Stimulated activated CD4-positive, alpha-beta T cell treated with anti-CD3 and anti-CD28 coated beads, Interleukin-1b, Interleukin-23, amount 100 ng/mL, for 4 hours (primary cell): ENCODE measurements around the gene GALNS.
A peak's percentile ranks its signal among the peaks of the same experiment; 100 is the strongest.

ENCODE experiments used
- DNase-seq, 2 donors: peaks; one replicate each; pipeline ENCODE4 v3.0.0-alpha.2; 2020; ENCODE audit warnings: low read depth in 2 of 2

GALNS gene

DNA sequence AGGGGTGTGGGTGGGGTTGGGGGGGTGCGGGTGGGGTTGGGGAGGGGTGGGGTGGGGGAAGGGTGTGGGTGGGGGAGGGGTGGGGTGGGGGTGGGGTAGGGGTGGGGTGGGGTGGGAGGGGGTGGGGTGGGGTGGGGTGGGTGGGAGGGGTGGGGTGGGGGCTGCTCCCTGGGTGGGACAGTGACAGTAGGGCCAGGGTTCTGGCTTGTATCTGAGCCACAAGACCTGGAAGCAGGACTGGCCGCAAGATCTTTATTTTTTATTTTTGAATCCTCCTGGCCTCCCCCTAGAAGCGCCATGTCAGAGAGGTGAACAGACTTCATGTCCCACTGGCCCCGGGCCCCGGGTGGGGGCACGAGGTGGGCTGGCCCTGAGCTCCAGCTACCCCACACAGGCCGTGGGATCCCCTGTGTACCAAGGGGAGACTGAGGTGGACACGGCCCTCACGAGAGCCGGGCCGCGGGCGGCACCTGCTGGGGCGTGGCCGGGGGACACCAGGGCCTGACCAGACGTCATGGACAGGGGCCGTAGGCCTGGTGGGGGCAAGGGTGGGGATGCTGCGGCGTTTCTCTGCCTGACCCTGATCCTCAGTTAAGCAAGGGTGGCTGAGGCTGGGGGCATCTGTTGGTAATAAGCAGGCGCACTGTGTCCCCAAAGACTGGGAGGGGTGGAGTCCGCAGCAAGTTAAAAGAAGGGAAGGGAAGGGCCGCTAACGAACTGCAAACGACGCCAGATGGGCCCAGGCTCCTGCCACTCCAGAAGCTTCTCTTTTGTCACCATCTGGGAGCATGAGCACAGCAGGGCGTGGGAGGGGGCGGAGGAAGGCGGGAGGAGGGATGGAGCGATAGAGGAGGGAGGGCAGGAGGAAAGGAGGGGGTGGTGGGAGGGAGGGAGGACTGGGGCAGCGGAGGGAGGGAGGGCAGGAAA lies 32.0 kb upstream of the GALNS start:
- DNase-seq: no peak

- DNase-seq: no peak
Observed at GRCh38 chr16:88888057-88888456, 31.3 kb upstream of the GALNS start.

GRCh38 chr16:88886845-88887521 lies 30.2 kb upstream of the GALNS start:
- DNase-seq: no peak

DNA sequence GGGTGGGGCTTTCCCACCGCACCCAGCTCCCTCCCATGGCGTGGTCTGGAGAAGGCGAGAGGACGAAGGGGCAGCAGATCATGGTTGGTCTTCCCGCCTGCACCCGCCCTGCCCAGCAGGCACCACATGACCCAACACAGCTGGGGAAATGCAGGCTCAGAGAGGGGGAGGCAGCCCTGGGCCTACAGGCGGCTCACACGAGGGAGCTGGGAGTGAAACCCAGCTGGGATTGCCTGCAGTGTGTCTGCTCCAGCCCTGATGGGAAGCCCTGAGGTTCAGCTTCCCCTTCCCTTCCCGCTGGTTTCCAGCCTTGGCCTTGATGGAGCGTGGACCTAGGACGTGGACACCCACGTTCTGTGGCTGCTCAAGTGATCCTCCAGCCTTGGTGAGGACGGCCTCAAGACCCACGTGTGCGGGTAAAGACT lies 29.7 kb upstream of the GALNS start:
- DNase-seq: no peak

- DNase-seq: no peak
Observed at GRCh38 chr16:88885693-88886280, 29.0 kb upstream of the GALNS start.

GRCh38 chr16:88884569-88885271 lies 28.0 kb upstream of the GALNS start:
- DNase-seq: no peak

GRCh38 chr16:88883946-88884345 lies 27.2 kb upstream of the GALNS start:
- no peak for DNase-seq

DNA sequence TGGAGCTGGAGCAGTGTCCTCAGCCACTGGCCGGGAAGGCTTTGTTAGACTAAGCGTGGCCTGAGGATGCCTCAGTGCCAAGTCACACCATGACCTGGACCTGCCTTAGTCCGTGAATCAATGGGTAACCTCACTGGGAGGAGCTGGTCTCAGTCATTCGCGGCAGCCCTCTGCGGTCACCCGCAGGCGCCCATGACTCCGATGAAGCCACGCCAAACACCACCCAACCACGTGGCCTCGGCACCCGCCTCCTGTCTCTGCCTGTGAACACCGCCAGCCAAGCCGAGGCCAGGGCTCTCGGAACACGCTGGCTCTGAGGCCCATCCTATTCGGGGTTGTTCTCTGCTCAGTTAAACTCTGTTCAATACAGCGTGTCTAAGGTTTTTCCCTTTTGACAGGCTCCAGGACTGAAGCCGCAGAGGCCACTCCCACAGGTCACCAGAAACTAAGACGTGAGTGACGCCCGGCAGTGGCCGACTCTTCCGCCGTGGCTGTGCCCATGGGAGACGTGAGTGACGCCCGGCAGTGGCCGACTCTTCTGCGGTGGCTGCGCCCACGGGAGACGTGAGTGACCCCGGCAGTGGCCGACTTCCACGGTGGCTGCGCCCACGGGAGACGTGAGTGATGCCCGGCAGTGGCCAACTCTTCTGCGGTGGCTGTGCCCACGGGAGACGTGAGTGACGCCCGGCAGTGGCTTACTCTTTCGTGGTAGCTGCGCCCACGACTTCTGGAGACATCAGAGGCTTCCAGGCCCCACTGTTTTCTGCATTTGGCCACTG lies 26.6 kb upstream of the GALNS start:
- no peak for DNase-seq

DNA sequence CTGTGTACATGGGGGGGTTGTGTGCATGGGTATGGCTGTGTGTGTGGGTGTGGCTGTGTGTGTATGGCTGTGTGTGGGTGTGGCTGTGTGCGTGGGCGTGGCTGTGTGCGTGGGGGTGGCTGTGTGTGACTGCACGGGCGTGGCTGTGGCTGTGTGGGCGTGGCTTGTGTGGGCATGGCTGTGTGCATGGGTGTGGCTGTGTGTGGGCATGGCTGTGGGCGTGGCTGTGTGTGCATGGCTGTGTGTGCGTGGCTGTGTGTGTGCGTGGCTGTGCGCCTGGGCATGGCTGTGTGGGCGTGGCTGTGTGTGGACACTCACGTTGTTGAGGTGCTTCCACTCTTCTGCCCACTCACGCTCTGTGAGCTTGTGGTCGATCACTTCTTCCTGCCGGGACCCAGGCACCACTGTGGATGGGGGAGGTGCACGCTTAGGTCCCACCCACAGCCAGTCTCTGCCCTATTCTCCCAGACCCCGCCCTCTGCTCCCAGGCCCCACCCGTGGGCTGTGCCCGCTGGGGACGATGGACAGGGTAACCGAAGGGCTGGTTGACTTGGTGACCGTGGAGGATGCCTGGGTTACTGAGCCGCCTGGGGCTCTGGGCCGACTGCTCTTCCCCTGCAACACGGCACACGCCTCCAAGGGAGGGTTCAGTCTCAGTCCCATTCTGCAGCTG lies 25.7 kb upstream of the GALNS start:
- DNase-seq: peak in 1 of 2 donors; percentile 6

DNA sequence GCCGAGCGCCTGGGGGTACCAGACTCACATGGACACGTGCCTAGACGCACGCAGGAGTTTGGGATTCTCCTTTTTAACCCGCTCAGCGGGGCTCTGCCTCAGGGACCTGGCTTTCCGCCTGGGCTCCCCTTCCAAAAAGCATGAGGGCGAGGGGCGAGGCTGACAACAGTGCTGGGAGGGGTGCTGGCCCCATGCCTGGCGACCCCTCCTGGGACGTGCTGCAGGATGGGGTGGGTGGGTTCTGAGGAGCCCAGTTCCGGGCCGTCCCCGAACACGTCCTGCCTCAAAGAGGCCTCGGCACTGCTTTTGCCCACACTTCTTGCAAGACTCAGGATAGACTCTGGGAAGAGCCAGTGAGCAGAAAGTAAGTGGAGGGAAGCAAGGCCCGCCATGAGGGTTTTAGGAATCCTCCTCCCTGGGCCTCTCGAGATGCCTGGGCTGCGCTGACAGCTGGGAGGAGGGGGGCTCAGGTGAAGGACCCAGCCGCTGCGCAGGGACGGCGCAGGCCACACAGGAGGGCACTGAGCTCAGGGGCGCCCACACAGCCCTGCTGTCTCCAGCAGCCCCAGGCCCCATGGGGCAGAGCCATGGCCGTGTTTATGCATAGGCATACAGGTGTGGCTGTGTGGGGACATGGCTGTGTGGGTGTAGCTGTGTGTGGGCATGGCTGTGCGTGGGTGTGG lies 25.1 kb upstream of the GALNS start:
- DNase-seq: no peak

GRCh38 chr16:88881007-88881615 lies 24.4 kb upstream of the GALNS start:
- DNase-seq: no peak

DNA sequence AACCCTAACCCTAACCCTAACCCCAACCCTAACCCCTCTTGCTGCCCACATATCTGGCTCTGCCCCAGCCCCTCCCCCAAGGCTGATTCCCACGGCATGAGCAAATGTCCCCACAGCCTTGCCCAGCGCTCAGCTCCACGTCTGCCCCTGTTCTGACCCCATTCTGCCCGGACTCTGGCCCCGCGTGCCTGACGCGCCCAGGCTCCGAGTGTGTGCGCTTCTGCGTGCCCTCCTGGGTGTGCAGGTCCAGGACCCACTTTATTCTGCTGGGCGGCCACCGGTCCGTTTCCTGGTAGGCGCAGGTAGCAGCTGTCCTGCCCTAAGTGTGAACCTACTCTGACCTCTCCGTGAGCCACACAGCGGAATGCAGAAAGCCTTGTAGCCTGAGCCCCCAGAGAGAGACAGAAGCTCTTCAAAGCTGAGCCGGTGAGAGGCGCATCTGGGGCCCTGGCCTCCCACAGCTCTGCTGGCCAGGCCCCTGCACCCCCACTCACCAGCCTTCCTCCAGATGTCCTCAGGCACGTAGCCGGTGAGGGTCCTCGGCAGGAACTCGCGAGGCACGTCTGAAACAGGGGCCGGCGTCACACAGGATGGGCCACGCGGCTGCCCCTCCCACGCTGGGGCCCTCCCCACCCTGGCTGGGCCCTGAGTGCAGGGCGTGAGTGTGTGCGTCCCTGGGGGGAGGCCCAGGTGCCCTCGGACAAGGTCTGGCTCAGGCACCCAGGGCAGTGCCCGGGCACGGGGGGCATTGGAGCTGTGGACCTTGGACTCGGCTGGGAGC lies 23.7 kb upstream of the GALNS start:
- DNase-seq: no peak

GRCh38 chr16:88879788-88880055 lies 23.0 kb upstream of the GALNS start:
- DNase-seq: no peak

GRCh38 chr16:88878967-88879787 lies 22.4 kb upstream of the GALNS start:
- DNase-seq: no peak

GRCh38 chr16:88878356-88878755 lies 21.6 kb upstream of the GALNS start:
- no peak for DNase-seq

DNA sequence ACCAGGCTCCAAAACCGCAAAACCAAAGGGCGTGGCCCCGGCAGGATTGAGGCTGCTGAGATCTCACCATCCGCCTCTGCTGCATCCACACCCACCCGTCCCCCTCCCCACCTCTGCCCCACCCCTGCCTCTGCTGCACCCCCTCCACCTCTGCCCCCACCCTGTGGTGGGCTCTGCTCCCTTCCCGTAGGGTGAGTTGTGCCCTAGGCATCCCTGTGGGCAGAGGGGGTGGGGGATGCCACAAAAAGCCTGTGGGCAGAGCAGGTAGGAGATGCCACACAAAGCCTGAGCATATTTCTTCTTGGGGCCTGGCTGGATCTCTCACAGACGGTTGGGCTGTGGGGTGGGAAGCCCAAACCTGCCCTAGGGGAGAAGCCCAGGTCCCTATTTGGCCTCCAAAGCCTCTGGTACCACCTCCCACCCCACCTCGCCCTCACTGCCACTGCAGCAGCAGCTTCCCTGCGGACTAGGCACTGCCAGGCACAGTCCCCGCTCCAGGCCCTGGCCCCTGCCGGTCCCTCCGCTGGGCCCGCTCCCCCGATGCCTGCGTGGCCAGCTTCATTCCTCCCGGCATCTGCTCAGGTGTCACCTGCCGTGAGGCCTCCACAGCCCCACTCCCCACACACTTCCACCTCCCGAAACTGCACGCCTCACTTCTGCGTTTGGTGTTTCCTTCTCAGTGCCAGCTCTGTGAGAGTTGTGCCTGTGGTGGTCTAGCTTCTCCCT lies 21.0 kb upstream of the GALNS start:
- no peak for DNase-seq

GRCh38 chr16:88876942-88877526 lies 20.3 kb upstream of the GALNS start:
- no peak for DNase-seq
